Fibroblast of lung (primary cell): Measurements from ENCODE around the gene ASXL3. TPM values are rescaled to one million over a fixed set of nuclear protein-coding genes. Genes with fewer than 3 reads are reported as not detected.

ENCODE experiments used
- DNase-seq, 2 donors: peaks; one replicate each; pipeline versions ENCODE4 v3.0.0 to v3.0.0-alpha.2; 2010; ENCODE audit warnings: low read depth in 2 of 2
- H2AFZ ChIP-seq: 2 replicates; pipeline ENCODE4 v1.5.1; 2012; ENCODE audit warnings: low read length, control low read depth, inconsistent platforms
- H3K27ac ChIP-seq: 2 replicates; pipeline ENCODE4 v1.5.1; 2011; ENCODE audit warnings: low read length, control low read depth; ENCODE audit not compliant: insufficient read depth
- H3K27me3 ChIP-seq: 2 replicates; pipeline ENCODE4 v1.5.1; 2011; ENCODE audit warnings: mild to moderate bottlenecking, low read length; ENCODE audit not compliant: control insufficient read depth, insufficient read depth
- H3K36me3 ChIP-seq: 2 replicates; pipeline ENCODE4 v1.5.1; 2011; ENCODE audit warnings: low read length; ENCODE audit not compliant: control insufficient read depth, insufficient read depth
- H3K4me1 ChIP-seq: 2 replicates; pipeline ENCODE4 v1.5.1; 2011; ENCODE audit warnings: low read length; ENCODE audit not compliant: control insufficient read depth, insufficient read depth; ENCODE audit errors: extremely low read depth
- H3K4me2 ChIP-seq: 2 replicates; pipeline ENCODE4 v1.5.1; 2011; ENCODE audit warnings: low read length, control low read depth; ENCODE audit not compliant: insufficient read depth; ENCODE audit errors: extremely low read depth
- H3K4me3 ChIP-seq, 4 experiments: fragments of 200-600 bp in 1 of 4; sonication (generic) in 1 of 4; replicated peaks in 1 of 4; 2 replicates each; pipeline ENCODE4 v1.5.1; 2011 to 2016; ENCODE audit warnings: low read length in 4 of 4, low read depth in 3 of 4, mild to moderate bottlenecking in 3 of 4, control low read depth in 2 of 4, inconsistent platforms in 1 of 4, mixed read lengths in 1 of 4; ENCODE audit not compliant: insufficient read depth in 1 of 4; ENCODE audit errors: control extremely low read depth in 1 of 4
- H3K79me2 ChIP-seq: 2 replicates; pipeline ENCODE4 v1.5.1; 2012; ENCODE audit warnings: mild to moderate bottlenecking, low read length, inconsistent platforms; ENCODE audit not compliant: control insufficient read depth, insufficient read depth
- H3K9ac ChIP-seq: 2 replicates; pipeline ENCODE4 v1.5.1; 2011; ENCODE audit warnings: mild to moderate bottlenecking, low read length, control low read depth; ENCODE audit not compliant: insufficient read depth
- H3K9me3 ChIP-seq: 2 replicates; pipeline ENCODE4 v1.5.1; 2012; ENCODE audit warnings: low read depth, low read length; ENCODE audit not compliant: control insufficient read depth, insufficient read depth
- H4K20me1 ChIP-seq: 2 replicates; pipeline ENCODE4 v1.5.1; 2011; ENCODE audit warnings: low read length; ENCODE audit not compliant: control insufficient read depth, insufficient read depth; ENCODE audit errors: extremely low read depth
- CTCF ChIP-seq, 2 donors: IDR thresholded peaks in 1 of 2; conservative IDR thresholded peaks in 1 of 2; 1 replicate in 1 of 2; 2 replicates in 1 of 2; pipeline ENCODE4 v1.5.1; 2011 to 2012; ENCODE audit warnings: low read length in 2 of 2, control low read depth in 1 of 2, inconsistent platforms in 1 of 2, low read depth in 1 of 2, mild to moderate bottlenecking in 1 of 2
- EZH2 ChIP-seq: IDR thresholded peaks from 2 replicates; pipeline ENCODE4 v1.5.1; 2012; ENCODE audit warnings: low read length, control low read depth, mild to moderate bottlenecking; ENCODE audit errors: missing control alignments
- polyA plus RNA-seq, 2 donors: library from polyadenylated mRNA; depleted of rRNA in 1 of 2; stranded (reverse) in 1 of 2; unstranded in 1 of 2; fragments of >200 nt; gene quantifications; 2 replicates each; pipeline ENCODE4 v1.2.1, GENCODE V29; 2011 to 2012; ENCODE audit warnings: missing spikeins in 1 of 2
- total RNA-seq: library from RNA; depleted of rRNA; stranded (reverse); fragments of >200 nt; gene quantifications from 2 replicates; pipeline ENCODE4 v1.2.1, GENCODE V29; 2014

ASXL3 gene
- total and polyA plus RNA-seq, 2 donors (not counting 1 experiment from before 2014, with no cell fraction given), result 0.06 to 0.66 TPM

DNA sequence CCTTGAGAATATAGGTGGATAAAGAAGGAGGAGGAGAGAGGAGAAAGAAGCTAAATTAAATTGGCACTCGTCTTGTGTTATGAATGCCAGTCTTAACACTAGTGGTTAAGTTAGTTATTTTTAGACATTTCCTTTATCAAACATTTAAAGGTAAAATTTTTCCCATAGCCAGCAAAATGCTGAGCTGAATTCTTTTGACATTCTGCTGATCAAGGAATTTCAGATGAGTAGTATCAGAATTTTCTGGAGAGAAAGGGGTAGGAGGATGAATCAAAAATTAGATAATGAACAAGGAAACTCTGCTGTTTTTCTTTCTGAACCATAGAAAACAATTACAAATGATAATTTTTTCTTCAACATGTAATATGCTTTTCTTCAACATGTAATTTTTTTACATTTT is 52.5 kb downstream of the ASXL3 start:
- TF ChIP-seq EZH2 (no peak), CTCF (conservative IDR thresholded peaks at IDR 0.05 in 1 of 2, IDR thresholded peaks at IDR 0.05 in 1 of 2; ENCODE audit: low read depth in 1 of 2, low read length in 2 of 2) (no peak)
- no peaks in the 10 kb centered on the region for H3K79me2 ChIP-seq
- H3K9me3 ChIP-seq, result no peaks in the 10 kb centered on the region

DNA sequence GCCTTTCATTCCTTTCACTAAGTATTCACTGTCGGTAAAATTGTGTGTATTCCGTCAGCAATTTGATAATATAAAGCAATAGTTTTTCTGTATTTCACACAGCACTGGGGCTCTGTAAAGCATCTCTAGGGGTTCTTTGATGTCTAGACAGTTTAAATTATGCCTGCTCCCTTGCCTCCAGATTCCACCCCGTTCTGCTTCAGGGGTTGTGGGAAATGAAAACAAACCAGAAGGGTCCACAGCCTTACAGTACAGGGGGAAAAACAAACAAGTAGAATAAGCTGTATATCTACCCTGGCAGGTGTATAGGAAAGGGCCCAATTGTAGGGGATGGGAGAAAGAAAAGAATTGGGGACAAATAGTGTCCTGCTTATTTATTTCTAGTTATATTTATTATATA is 63.1 kb downstream of the ASXL3 start:
- TF ChIP-seq CTCF (conservative IDR thresholded peaks at IDR 0.05 in 1 of 2, IDR thresholded peaks at IDR 0.05 in 1 of 2; ENCODE audit: low read depth in 1 of 2, low read length in 2 of 2) (no peak), EZH2 (no peak)
- Histone ChIP-seq H4K20me1 (no peaks in the 10 kb centered on the region), H3K27ac (no peak overlapping the region), H3K4me3 (no peak overlapping the region), H3K4me1 (no peaks in the 10 kb centered on the region), H3K79me2 (no peaks in the 10 kb centered on the region), H3K9me3 (no peaks in the 10 kb centered on the region), H3K9ac (no peak overlapping the region), H3K4me2 (no peak overlapping the region), H3K27me3 (no peaks in the 10 kb centered on the region), H2AFZ (no peak overlapping the region), H3K36me3 (no peaks in the 10 kb centered on the region)
- DNase-seq, result no peak

More for the DNA sequence above, 52.5 kb downstream of the ASXL3 start:
- Histone ChIP-seq H3K9ac (no peak overlapping the region), H2AFZ (no peak overlapping the region), H4K20me1 (no peaks in the 10 kb centered on the region), H3K4me1 (no peaks in the 10 kb centered on the region), H3K27me3 (no peaks in the 10 kb centered on the region), H3K36me3 (no peaks in the 10 kb centered on the region), H3K4me2 (no peak overlapping the region), H3K27ac (no peak overlapping the region), H3K4me3 (no peak overlapping the region)
- no peak for DNase-seq

- Histone ChIP-seq H3K9ac (no peak overlapping the region), H3K36me3 (no peaks in the 10 kb centered on the region), H3K79me2 (no peaks in the 10 kb centered on the region), H2AFZ (no peak overlapping the region), H3K4me2 (no peak overlapping the region), H3K27ac (no peak overlapping the region), H4K20me1 (no peaks in the 10 kb centered on the region), H3K27me3 (no peaks in the 10 kb centered on the region), H3K4me3 (no peak overlapping the region), H3K9me3 (no peaks in the 10 kb centered on the region), H3K4me1 (no peaks in the 10 kb centered on the region)
- TF ChIP-seq EZH2 (no peak), CTCF (conservative IDR thresholded peaks at IDR 0.05 in 1 of 2, IDR thresholded peaks at IDR 0.05 in 1 of 2; ENCODE audit: low read depth in 1 of 2, low read length in 2 of 2) (no peak)
- DNase-seq, result no peak
Measured at GRCh38 chr18:33644494-33644893, 66.5 kb downstream of the ASXL3 start.
